IPS DF 6.9 (cell line): ENCODE results near the gene ANKMY2.

Source experiments
- DNase-seq: peaks from one replicate; pipeline ENCODE4 v3.0.0-alpha.2; 2013; ENCODE audit warnings: low read depth, low spot score
- H3K27ac ChIP-seq: one replicate; pipeline ENCODE4 v1.5.1; 2013; ENCODE audit warnings: low read length, control low read depth
- H3K27me3 ChIP-seq: 2 replicates; pipeline ENCODE4 v1.6.1; 2013; ENCODE audit warnings: mild to moderate bottlenecking, low read length; ENCODE audit not compliant: control insufficient read depth, insufficient read depth
- H3K36me3 ChIP-seq: 2 replicates; pipeline ENCODE4 v1.6.1; 2013; ENCODE audit warnings: low read length; ENCODE audit not compliant: control insufficient read depth, insufficient read depth
- H3K4me1 ChIP-seq: 2 replicates; pipeline ENCODE4 v1.6.1; 2013; ENCODE audit warnings: low read length; ENCODE audit not compliant: control insufficient read depth, insufficient read depth
- H3K4me3 ChIP-seq: 2 replicates; pipeline ENCODE4 v1.5.1; 2013; ENCODE audit warnings: mild to moderate bottlenecking, low read length
- H3K9me3 ChIP-seq: 2 replicates; pipeline ENCODE4 v1.6.1; 2013; ENCODE audit warnings: low read length, inconsistent platforms; ENCODE audit not compliant: control insufficient read depth, insufficient read depth
- WGBS: extraction: QIAGEN DNeasy Blood & Tissue Kit; methylation state at CpG from one replicate; pipeline ENCODE4 v1.1.7; 2013; ENCODE audit warnings: mixed read lengths, missing lambda C conversion rate; ENCODE audit not compliant: insufficient read length, insufficient coverage; 5-methylcytosine and 5-hydroxymethylcytosine counted together

ANKMY2 gene

DNA sequence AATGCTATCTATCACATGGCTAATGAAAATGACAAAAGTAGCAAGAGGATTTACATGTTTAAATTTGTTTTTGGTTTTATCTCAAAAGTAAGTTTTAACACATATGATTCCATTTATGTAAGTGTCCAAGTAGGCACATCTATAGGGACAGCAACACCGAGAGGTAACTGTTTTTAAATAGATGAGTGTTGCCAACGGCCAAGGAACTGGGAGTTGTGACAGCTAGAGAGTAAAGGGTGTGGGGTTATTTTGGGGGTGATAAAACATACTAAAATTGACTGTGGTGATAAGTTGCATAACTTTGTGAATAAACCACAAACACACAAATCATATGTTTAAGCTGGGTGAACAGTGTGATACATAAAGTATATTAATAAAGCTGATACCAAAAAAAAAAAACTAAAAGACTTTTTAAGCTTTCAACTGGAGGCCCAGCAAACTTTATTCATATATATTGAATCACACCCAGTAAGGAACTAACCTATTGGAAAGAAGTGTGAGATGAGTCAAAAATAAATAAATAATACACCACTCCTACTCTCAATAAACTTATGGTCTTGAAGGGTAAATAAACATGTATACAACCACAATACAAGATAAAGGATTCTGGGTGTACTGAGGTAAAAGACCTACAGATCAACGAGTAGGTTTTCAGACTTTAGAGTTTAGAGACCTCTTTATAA lies 85.9 kb downstream of the ANKMY2 start:
- H3K27ac ChIP-seq = no peak overlapping the region
- DNase-seq = no peak
- H3K4me1 ChIP-seq = no peaks in the 10 kb centered on the region
- no peaks in the 10 kb centered on the region for H3K9me3 ChIP-seq
- WGBS = no CpG with 5 or more reads among the region's 3 CpGs
- H3K36me3 ChIP-seq = no peaks in the 10 kb centered on the region
- no peaks in the 10 kb centered on the region for H3K27me3 ChIP-seq
- H3K4me3 ChIP-seq = no peak overlapping the region

DNA sequence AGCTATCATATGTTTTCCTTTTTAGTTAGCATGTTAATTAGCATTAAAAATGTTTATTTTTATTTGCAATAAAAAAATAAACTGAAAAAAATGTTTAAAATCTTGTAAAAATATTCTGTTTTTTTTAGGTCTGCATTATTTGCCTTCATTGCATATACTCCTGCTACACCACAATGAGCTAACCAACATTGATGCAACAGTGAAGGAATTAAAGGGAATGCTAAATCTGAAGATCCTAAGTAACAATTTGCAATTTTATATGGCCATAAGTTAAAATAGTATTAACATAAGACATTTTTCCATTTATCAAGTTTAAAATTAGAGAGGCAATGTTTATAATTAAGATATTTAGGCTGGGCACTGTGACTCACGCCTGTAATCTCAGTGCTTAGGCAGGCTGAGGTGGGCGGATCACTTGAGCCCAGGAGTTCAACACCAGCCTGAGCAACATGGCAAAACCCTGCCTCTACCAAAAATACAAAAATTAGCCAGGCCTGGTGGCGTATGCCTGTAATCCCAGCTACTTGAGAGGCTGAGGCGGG lies 86.7 kb downstream of the ANKMY2 start:
- no peak for DNase-seq
- WGBS = no CpG with 5 or more reads among the region's 4 CpGs
- no peaks in the 10 kb centered on the region for H3K36me3 ChIP-seq
- no peaks in the 10 kb centered on the region for H3K4me1 ChIP-seq
- no peaks in the 10 kb centered on the region for H3K27me3 ChIP-seq
- no peak overlapping the region for H3K4me3 ChIP-seq
- H3K9me3 ChIP-seq = no peaks in the 10 kb centered on the region
- no peak overlapping the region for H3K27ac ChIP-seq

GRCh38 chr7:16556359-16556758 lies 89.2 kb downstream of the ANKMY2 start:
- no peaks in the 10 kb centered on the region for H3K27me3 ChIP-seq
- H3K4me3 ChIP-seq = no peak overlapping the region
- no peak overlapping the region for H3K27ac ChIP-seq
- no CpG with 5 or more reads among the region's 2 CpGs for WGBS
- H3K9me3 ChIP-seq = no peaks in the 10 kb centered on the region
- no peaks in the 10 kb centered on the region for H3K36me3 ChIP-seq
- DNase-seq = no peak
- no peaks in the 10 kb centered on the region for H3K4me1 ChIP-seq

DNA sequence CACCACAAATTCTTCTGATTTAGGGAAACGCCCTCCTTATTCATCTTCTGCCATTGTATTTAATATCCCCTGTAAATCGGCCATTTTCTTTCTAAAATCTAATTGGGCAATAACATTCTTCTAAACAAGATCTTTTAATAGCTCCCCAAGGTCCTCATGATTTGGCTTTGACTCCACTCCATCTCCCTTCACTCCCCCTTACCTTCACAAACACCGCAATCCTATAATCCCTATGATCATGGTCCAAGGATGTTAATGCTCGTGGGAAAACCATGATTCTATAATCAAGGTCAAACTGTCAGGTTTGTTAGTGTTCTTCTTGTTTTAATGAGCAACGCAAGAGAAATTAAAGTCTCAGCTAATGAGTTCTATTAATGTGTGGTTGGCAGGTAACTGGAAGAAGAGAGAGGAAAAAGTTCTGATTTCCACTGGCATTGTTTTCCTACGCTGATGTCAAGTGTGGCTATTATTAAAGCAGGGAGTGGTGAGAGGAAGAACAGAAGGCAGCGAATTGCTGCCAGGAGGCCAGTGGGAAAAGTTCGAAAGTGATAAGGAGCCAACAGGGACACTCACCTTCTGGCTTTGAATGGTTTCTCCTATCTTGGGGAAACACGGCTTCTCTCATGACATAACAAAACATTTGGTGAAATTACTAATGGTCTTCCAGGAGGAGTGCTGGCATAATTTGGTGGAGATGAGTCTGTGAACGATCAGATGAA lies 90.9 kb downstream of the ANKMY2 start:
- no peak overlapping the region for H3K27ac ChIP-seq
- no peaks in the 10 kb centered on the region for H3K36me3 ChIP-seq
- DNase-seq = no peak
- no peak overlapping the region for H3K4me3 ChIP-seq
- WGBS = no CpG with 5 or more reads among the region's 10 CpGs
- no peaks in the 10 kb centered on the region for H3K27me3 ChIP-seq
- H3K9me3 ChIP-seq = no peaks in the 10 kb centered on the region
- H3K4me1 ChIP-seq = no peaks in the 10 kb centered on the region

- no peak overlapping the region for H3K4me3 ChIP-seq
- no peaks in the 10 kb centered on the region for H3K4me1 ChIP-seq
- DNase-seq = no peak
- no peak overlapping the region for H3K27ac ChIP-seq
- H3K9me3 ChIP-seq = no peaks in the 10 kb centered on the region
- H3K36me3 ChIP-seq = no peaks in the 10 kb centered on the region
- no peaks in the 10 kb centered on the region for H3K27me3 ChIP-seq
- no CpG with 5 or more reads among the region's 1 CpG for WGBS
Observed at GRCh38 chr7:16550671-16551070, 94.9 kb downstream of the ANKMY2 start.
